Measurements from ENCODE around the gene LRP1B.

Gene LRP1B

DNA sequence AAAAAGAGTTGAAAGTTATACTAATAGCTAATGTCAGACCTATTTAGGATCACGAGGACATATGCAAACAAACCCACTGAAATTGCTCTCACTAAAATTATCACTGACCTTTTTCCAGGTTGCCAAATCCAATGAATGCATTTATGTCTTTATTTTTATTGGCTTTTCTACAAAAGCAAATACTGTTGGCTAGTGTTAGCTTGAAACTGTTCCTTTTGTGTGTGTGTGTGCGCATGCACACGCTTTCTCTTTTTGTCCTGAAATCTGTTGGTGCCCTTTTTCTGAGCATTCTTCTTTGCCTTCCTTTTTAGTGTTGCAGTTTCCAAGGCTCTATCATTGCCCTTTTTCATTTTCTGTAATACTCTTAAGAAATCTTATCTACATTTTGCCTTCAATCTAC lies 1269.2 kb downstream of the LRP1B start:
- TF ChIP-seq, protein P1, sequence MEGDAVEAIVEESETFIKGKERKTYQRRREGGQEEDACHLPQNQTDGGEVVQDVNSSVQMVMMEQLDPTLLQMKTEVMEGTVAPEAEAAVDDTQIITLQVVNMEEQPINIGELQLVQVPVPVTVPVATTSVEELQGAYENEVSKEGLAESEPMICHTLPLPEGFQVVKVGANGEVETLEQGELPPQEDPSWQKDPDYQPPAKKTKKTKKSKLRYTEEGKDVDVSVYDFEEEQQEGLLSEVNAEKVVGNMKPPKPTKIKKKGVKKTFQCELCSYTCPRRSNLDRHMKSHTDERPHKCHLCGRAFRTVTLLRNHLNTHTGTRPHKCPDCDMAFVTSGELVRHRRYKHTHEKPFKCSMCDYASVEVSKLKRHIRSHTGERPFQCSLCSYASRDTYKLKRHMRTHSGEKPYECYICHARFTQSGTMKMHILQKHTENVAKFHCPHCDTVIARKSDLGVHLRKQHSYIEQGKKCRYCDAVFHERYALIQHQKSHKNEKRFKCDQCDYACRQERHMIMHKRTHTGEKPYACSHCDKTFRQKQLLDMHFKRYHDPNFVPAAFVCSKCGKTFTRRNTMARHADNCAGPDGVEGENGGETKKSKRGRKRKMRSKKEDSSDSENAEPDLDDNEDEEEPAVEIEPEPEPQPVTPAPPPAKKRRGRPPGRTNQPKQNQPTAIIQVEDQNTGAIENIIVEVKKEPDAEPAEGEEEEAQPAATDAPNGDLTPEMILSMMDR (IDR thresholded peaks at IDR 0.05; ENCODE audit: low read depth, low read length, missing control alignments): no peak
- no peak overlapping the region for H3K4me3 ChIP-seq (replicated peaks; ENCODE audit: low read depth, low read length)
- no peak for DNase-seq (ENCODE audit: extremely low read depth, low read depth)

DNA sequence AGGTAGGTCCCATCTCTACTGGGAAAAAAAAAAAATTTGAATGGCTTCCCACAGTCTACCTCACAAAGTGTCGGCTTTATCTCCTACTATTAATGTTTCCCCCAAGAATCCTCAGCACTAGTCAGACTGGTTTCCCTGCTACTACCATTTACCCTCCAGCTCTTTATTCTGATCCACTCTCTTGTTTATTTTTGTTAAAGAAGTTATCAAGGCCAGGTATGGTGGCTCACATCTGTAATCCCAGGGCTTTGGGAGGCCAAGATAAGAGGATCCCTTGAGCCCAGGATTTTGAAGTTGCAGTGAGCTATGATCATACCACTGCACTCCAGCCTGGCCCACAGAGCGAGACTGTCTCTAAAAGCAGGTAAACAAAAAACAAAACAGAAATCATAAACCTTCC lies 1275.3 kb downstream of the LRP1B start:
- no peak for DNase-seq (ENCODE audit: extremely low read depth, low read depth)
- no peak overlapping the region for H3K4me3 ChIP-seq (replicated peaks; ENCODE audit: low read depth, low read length)
- TF ChIP-seq, protein P1 (IDR thresholded peaks at IDR 0.05; ENCODE audit: low read depth, low read length, missing control alignments): no peak

DNA sequence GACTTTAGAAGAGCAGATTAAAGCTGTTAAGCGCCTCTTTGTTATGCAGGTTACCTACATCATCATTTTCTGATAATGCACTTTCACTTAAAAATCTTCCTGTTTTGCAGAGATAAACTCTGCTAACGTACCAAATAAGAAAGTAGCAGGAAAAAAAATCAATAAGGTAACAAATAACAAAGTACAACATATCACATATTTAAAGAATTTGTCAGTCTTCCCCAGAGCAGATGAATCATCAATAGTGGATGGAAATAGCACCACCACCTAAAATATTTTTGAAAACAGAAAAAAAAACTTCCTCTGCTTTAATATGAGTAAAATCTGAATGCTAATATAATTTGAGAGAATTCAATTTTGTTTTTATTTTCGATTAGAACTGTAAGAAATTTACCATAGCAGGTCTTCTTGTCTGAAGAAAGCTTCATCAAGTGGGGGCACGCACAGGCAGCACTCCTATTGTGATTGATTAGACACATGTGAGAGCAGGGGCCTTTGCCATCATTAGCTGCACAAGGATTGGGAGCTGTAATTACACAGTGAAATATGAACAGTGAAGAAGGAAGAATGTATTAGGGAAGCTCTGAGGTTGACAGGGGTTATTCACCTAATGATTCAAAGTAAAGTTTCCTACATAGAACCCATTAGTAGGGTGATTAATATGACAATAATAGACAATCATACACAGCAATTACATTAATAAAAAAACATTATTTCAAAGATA lies 1279.4 kb downstream of the LRP1B start:
- no peak overlapping the region for H3K4me3 ChIP-seq (replicated peaks; ENCODE audit: low read depth, low read length)
- TF ChIP-seq, protein P1 (IDR thresholded peaks at IDR 0.05; ENCODE audit: low read depth, low read length, missing control alignments): no peak
- DNase-seq (ENCODE audit: extremely low read depth, low read depth): no peak

DNA sequence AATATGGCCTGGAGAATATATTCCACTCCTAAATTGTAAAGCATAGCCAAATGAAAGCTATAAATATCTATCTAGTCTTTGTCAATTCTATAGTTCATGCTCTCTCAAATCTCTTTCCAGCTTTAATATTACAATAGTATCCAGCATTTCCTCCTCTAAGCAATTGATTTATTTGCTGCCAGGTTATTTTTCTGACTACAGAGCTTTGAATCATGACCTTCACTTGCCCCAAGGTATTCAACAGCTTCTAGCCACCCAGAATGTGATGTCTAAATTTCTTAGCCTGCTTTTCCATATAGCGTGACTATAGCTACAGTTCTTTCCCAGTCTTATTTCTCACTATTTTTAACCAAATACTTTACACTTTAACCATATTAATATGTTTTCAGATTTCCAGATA lies 1287.6 kb downstream of the LRP1B start:
- H3K4me3 ChIP-seq (replicated peaks; ENCODE audit: low read depth, low read length): no peak overlapping the region
- no peak for DNase-seq (ENCODE audit: extremely low read depth, low read depth)
- TF ChIP-seq, protein P1 (IDR thresholded peaks at IDR 0.05; ENCODE audit: low read depth, low read length, missing control alignments): no peak

DNA sequence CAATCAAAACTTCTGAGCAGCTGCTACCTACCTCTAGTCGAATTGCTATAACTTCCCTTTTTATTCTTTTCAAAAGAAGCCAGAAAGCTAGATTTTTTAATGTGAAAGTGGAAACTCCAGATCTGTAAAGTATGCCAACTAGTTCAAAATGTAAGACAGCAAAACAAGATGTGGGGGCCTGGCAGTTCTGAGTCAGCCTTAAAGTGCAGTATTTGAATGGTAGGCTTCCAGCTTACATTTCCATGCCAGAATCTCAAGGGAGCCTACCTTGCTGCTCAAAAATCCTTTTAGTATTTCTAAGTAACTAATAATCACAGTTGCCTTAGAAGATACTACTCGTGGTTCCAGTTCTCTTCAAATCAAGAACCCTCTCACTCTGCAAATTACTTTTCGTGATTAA lies 1288.7 kb downstream of the LRP1B start:
- H3K4me3 ChIP-seq (replicated peaks; ENCODE audit: low read depth, low read length): no peak overlapping the region
- DNase-seq (ENCODE audit: extremely low read depth, low read depth): no peak
- TF ChIP-seq, protein P1 (IDR thresholded peaks at IDR 0.05; ENCODE audit: low read depth, low read length, missing control alignments): no peak

DNA sequence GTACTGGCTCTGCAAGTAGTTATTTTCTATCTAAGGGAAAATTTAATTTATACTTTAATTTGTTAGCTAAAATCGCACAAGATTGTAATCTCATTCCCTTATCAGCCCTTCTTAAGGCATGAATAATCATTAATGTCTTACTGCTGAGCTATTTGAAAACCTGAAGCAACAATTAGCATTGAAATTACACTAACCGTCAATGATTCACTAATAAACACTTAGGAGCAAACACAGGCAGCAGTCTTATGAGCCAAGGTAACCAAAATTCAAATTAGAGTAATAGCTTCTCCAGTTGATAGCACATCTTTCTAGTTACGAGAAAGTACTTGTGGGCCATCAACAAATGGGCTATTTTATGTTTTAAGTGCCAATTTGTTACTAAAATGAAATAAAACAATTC lies 1289.7 kb downstream of the LRP1B start:
- DNase-seq (ENCODE audit: extremely low read depth, low read depth): no peak

More for the DNA sequence above, 1289.7 kb downstream of the LRP1B start:
- TF ChIP-seq, protein P1 (IDR thresholded peaks at IDR 0.05; ENCODE audit: low read depth, low read length, missing control alignments): no peak
- no peak overlapping the region for H3K4me3 ChIP-seq (replicated peaks; ENCODE audit: low read depth, low read length)
